GM21786 (cell line): Measurements from ENCODE around the gene PHIP.

Experiments used
- ATAC-seq: cut with Tn5 transposase; IDR thresholded peaks from one replicate; pipeline ENCODE4 v1.9.1; 2021; ENCODE audit not compliant: unreplicated experiment

The PHIP gene

GRCh38 chr6:79071547-79071946 is 6.5 kb downstream of the PHIP start:
- no peak for ATAC-seq

GRCh38 chr6:79070206-79070825 is 7.7 kb downstream of the PHIP start:
- ATAC-seq, result peak; percentile 90

DNA sequence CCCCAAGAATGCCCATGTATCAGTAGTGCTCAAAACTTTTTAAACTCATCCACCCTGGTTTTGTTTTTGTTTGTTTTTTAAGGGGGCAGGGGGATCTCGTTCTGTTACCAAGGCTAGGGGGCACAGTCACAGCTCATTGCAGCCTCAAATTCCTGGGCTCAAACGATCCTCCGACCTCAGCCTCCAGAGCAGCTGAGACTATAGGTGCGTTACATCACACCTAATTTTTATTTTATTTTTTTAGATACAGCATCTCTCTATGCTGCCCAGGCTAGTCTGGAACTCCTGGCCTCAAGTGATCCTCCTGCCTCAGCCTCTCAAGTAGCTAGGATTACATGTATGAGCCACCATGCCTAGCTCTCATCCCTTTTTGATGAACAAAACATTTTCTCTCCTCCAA is 11.2 kb downstream of the PHIP start:
- no peak for ATAC-seq

DNA sequence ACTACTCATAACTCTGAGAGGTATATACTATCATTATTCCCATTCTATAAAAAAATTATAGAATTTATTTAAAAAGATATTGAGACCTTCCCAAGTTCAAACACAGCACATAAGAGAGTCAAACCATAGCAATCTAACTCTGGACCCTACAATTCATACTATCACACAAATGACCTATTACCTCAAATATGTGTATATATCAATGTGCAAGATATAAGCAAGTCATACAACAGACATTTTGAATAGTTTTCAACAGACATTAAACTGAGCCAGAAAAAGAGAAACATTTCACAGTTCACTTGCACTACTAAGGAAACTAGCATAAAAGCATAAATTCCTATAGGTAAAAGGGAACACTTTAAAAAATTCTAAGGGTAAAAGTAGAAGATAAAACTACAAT is 11.7 kb downstream of the PHIP start:
- ATAC-seq, result no peak

GRCh38 chr6:79065232-79065631 is 12.8 kb downstream of the PHIP start:
- ATAC-seq, result no peak

DNA sequence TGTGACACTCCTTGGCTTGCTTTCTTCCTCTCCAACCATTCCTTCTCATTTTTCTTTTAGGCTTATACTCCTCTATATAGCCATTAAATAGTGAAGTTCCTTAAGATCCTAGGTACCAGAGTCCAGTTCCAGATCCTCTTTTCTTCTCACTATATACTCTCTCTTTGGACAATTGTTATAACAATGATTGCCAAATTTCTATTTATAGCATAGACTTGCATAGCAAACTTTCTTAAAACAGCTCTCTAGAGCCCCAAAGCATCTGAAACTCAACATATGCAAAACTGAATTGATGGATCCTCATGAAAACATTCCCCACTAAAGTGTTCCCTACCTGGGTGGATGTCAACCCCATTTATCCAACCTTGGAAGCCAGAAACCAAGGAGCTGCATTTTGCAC is 13.4 kb downstream of the PHIP start:
- ATAC-seq, result peak; percentile 57

- ATAC-seq, result no peak
Observed at GRCh38 chr6:79062708-79063107, 15.3 kb downstream of the PHIP start.

DNA sequence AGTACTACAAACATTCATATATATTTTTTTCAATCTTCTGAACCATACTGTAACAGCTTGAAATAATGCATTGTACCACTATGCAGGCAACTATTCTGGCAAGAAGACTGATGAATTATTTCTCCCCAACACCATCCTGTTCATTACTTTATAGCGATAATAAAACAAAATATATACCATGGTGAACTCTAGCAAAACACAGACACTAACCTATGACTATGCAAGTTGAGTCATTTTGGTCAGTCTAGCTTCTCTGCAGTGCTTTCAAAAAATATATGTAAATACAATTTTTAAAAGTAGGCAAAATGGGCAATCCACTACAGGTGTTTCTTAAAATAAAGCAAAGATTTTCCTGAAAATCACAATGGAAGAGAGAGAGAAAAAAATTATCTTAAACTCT is 20.3 kb downstream of the PHIP start:
- no peak for ATAC-seq

DNA sequence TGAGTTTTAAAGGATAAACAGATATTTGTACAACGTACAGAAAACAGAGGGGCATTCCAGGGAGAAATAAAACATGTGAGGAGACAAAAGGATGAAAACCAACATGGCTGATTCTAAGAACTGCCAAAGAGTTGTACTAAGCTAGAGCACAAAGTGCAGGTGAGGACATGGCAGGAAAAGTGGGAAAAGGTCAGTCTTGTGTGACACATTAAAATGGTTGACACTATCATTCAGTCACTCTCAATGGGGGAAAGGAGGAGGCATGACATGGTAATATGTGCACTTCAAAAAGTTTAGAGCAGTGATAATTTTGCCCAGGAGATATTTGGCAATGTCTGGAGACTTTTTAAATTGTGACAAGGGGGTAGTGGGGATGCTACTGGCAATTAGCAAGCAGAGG is 21.8 kb downstream of the PHIP start:
- ATAC-seq, result no peak

DNA sequence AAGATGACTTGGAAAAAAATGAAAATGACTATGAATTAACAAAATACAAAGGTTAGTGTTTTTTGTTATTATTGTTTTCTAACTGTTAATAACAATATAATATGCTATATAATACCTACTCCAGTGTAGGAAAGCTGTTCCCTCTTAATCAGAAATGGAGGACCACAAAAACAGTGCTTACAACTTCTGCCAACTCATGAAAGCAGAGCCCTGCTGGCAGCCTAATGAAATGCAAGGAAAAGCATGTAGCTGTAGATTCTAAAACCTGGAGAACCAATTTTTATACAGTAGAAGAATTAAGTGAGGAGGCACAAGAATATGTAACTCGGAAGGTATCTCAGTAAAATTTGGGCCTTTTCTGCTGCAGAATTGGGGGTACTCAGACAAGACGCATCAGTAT is 29.4 kb downstream of the PHIP start:
- ATAC-seq, result no peak

DNA sequence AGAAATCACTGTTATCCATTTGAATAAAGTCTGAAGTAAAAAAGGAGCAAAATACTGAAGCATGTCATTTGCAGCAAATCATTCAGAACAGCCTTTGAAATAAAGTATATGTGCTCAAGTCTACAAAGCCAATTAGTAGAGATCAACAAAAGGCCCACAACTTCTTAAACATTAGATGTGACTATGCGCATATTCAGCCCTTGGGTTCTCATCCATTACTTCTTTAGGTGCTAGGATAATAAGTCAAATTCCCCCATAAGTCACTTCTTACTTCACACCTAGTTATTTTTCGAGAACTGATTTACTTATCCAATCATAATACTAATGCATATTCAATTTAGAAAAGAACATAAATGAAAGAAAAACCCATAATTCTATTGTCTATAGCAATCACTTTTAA is 31.0 kb downstream of the PHIP start:
- no peak for ATAC-seq

GRCh38 chr6:79045966-79046365 is 32.1 kb downstream of the PHIP start:
- ATAC-seq, result no peak

DNA sequence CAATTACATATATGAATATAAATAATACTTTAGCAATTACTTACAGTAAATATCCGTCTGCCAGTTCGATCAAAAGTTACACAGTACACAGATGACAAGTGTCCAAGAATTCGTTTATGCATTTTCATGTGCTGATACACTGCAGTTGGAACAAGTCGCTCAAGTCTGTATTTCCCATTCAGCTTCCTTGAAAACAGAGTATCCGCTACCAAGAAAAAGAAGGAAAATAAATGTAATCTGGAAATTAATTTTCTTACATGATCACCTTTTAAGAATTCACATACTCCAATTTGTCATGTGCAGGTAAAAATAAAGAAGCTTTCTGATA is 35.3 kb downstream of the PHIP start:
- ATAC-seq, result no peak

- ATAC-seq, result peak; percentile 90
Observed at GRCh38 chr6:79042088-79042798, 35.8 kb downstream of the PHIP start.

DNA sequence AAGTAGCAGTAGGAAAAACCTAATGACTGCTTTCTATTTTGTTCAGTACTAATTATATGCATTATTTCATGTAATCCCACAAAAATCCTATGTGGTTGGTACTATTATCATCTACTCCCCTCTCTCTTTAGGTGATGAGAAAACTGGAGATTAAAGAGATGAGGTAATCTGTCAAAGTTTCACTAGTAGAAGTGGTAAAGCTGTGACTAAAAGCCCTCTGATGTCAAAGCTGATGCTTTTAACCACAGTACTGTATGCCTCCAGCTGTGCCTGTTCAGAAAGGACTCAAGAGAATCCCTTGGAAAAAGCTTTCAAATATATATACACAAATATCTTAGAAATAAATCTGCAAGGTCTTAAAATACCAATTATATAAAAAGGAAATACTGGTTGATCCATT is 38.0 kb downstream of the PHIP start:
- peak; percentile 69 for ATAC-seq

- ATAC-seq, result no peak
Observed at GRCh38 chr6:79038061-79038460, 40.0 kb downstream of the PHIP start.

DNA sequence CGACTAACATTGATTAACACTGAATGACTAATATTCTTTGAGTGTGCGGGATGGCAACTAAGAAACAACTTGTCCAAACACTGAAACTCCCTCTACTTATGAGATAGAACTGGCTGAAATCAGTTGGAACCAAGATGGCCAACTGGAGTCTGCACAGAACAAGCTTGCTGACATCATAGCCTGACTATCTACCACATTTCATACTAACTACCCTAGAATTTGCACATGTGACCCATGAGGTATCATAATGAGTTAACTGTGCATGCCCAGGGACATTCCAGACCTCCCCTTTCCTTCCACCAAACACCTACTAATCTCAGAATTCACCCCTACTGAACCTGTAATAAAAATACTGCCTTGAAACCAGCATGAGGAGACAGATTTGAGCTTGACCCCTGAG is 43.2 kb downstream of the PHIP start:
- no peak for ATAC-seq

DNA sequence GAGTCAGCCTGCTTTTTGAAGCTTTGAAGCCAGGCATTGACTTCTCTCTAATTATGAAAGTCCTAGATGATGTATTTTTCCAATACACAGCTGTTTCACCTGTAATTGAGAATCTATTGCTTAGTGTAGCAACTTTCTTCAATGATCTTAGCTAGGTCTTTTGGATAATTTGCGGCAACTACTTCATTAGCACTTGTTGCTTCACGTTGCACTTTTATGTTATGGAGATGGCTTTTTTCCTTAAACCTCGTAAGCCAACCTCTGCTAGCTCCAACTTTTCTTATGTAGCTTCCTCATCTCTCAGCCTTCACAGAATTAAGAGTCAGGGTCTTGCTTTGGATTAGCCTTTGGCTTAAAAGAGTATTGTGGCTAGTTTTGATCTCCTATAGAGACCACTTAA is 44.8 kb downstream of the PHIP start:
- ATAC-seq, result no peak

DNA sequence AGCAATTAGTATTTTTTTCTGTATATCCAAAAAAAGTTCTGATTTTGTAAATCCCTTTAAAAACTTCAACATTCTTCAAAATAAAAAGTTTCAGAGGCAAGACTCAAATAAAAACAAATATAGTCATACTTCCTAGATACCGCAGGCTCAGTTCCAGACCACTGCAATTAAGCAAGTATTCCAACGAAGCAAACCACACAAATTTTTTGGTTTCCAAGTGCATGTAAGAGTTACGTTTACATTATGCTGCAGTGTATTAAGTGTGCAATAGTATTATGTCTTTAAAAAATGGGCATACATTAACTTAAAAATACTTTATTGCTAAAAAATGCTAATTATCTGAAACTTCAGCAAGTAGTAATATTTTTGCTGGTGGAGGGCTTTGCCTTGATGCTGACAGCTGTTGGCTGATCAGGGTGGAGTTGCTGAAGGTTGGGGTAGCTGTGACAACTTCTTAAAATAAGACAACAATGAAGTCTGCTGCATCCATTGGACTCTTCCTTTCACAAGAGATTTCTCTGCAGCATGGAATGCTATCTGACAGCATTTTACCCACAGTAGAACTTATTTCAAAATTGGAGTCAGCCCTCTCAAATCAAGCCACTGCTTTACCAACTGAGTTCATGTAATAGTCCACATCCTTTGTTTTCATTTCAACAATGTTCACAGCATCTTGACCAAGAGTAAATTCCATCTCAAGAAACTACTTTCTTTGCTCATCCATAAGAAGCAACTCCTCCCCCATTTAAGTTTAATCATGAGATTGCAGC is 46.0 kb downstream of the PHIP start:
- ATAC-seq, result no peak

DNA sequence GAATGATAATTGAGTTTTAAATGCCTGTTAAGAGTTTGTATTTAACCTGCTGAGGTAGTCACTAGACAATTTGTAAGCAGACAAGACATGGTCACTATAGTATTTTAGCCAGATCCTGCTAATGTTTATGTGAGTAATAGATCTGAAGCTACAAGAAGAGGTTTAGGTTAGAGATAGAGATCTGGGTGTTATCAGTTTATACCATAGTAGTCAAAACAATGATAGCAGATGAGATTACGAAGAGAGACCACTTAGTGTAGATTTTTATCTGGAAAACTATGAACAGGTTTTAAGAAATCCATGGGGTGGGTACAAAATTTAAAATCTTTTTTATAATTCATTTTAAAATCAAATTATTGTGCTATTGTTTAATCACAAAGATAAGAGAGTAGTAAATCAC is 47.5 kb downstream of the PHIP start:
- ATAC-seq, result no peak

DNA sequence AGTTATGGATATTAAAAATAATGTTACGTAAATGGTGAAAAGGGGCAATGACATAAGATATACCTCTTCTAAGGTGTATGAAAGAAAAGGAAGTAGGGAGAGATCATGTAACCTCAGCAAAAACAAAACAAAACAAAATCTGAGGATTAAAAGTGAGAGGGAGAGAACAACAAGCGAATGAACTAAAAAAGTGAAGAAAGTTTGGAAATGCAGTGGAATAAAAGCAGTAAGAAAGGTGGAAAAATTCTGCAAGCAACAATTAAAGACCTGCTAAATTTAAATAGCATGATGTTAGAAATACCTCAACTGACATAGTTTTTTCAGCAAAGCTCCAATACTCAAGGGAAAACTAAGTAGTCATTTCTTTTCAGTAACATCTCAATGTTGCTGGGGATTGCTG is 48.0 kb downstream of the PHIP start:
- no peak for ATAC-seq

- ATAC-seq, result no peak
Observed at GRCh38 chr6:79028641-79029314, 49.3 kb downstream of the PHIP start.
